GM13977 (cell line): ENCODE data around the gene CFAP92.

Experiments used
- DNase-seq: peaks from one replicate; pipeline ENCODE4 v3.0.0; 2012; ENCODE audit warnings: low spot score
- CTCF ChIP-seq: IDR thresholded peaks from 2 replicates; pipeline ENCODE4 v1.5.1; 2012; ENCODE audit warnings: mild to moderate bottlenecking, control low read depth; ENCODE audit not compliant: insufficient read depth; ENCODE audit errors: extremely low read depth, missing control alignments
- in situ Hi-C: fragments of 300-500 bp; cut with MboI; formaldehyde crosslinking; loops from one replicate; pipeline ENCODE4 v1.12.0; 2022; ENCODE audit warnings: low sequenced_read_pairs, low pct_unique_long_range_greater_than_20kb, mixed read lengths, inconsistent platforms; ENCODE audit not compliant: unreplicated experiment

CFAP92 gene

GRCh38 chr3:128922804-128923459 is 70.9 kb downstream of the CFAP92 start:
- no peak for TF ChIP-seq CTCF
- DNase-seq, result no peak
- in situ Hi-C loops, result no loop called here

DNA sequence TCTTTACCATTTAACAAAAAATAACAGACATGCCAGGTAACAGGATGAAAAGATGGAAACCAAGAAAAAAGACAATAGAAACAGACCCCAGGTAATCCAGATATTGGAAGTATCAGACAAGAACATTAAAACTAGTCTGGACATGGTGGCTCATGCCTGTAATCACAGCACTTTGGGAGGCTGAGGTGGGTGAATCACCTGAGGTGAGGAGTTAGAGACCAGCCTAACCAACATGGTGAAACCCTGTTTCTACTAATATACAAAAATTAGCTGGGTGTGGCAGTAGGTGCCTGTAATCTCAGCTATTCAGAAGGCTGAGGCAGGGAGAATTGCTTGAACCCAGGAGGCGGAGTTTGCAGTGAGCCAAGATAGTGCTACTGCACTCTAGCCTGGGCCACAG is 73.9 kb downstream of the CFAP92 start:
- TF ChIP-seq CTCF, result no peak
- no peak for DNase-seq
- in situ Hi-C loops, result no loop called here

DNA sequence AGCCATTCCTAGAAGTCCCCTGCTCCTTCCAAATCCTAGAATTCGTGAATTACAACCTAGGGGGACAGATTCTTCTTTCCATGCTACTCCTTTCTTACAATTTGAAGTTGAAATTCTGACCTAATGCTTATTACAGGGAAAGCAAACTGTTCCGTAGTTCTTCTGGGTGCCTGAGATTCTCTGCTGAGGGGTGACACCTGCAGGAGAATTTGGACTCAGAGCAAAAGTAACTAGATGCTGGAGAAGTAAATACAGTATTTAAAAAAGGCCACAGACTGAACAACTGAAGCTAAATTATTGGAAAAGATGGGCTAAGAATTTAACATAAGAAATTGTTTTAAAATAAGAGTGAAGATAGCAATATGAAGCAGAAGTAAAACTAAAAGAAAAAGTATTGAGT is 76.6 kb downstream of the CFAP92 start:
- no peak for DNase-seq
- in situ Hi-C loops, result no loop called here
- no peak for TF ChIP-seq CTCF

DNA sequence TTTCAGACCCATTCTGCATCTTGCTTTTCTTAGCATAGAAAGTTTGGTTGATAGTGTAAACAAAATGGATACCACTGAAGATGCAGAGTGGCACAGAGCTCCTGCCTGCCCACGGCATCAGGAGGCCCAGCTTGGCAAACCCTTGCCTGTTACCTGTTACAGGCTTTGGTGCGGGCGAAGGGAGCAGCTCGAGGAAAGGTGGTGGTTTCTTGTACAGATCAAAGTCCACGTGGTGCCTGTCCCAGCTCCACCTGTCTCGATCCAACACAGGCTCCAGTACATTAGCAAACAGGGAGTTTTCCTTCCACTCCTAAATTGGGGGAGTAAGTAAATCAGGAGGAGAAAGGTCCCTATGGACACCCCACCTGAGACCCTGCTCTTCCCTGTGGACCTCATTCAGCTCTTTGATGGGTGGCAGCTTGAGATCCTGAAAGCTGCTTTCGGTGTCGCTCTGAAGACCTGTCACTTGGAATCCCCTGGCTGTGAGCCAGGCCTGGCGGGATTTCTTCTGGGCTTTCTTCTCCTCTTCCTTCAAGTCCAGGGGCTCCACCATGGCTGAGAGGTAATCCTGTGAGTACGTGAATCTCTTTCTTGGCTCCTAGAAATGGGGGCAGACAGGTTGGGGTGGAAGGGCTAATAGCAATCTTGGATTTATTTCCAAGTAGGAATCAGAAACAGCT is 78.8 kb downstream of the CFAP92 start:
- in situ Hi-C loops, result no loop called here
- DNase-seq, result no peak
- no peak for TF ChIP-seq CTCF

DNA sequence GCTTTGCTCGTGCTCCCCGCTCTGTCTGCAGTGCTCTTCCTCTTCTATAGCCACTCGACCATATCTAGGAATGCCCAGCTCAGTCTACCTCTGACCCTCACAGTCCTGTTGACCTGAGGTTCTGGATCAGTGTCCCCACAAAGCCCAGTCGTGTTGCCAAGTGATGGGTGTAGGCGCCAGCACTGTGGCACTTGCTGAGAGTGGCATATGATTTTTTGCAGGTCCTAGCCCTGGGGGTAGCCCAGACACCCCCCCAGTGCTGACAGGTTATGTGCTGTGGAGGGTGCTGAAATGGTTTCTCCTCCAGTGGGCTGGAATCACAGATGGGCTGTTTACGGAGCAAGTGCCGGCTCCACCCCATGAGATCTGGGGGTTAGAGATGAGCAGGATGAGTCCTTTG is 82.0 kb downstream of the CFAP92 start:
- in situ Hi-C loops, result no loop called here
- no peak for DNase-seq
- TF ChIP-seq CTCF, result no peak

GRCh38 chr3:128910006-128910405 is 83.9 kb downstream of the CFAP92 start:
- DNase-seq, result no peak
- no peak for TF ChIP-seq CTCF
- in situ Hi-C loops, result no loop called here
